Endothelial cell of umbilical vein (primary cell): ENCODE results near the gene STX8. TPM values are rescaled to one million over a fixed set of nuclear protein-coding genes. Genes with fewer than 3 reads are reported as not detected.

ENCODE experiments used
- BruUV-seq: library from RNA; stranded (reverse); fragments of 400-500 nt; replicated peaks from 2 replicates; lab custom pipeline; 2021; lab: Mats Ljungman, UMichigan
- CTCF ChIA-PET: fragments of 300-600, 350-600 bp; sonication (Branson Sonifier 250); formaldehyde crosslinking; loops from one replicate; lab custom pipeline; 2021; ENCODE audit warnings: antibody characterized with exemption, inconsistent platforms; lab: Charles Lee
- POLR2A ChIA-PET: fragments of 300-600, 350-600 bp; sonication (Branson Sonifier 250); formaldehyde crosslinking; loops from one replicate; lab custom pipeline; 2021; ENCODE audit warnings: antibody characterized with exemption, inconsistent platforms; lab: Charles Lee
- DNase-seq: peaks from one replicate; pipeline ENCODE4 v3.0.0-alpha.2; 2011; ENCODE audit warnings: low read depth, low spot score
- FAIRE-seq: peaks from 2 replicates; lab custom pipeline; 2011; peaks lifted over from hg19 to GRCh38; lab: Jason Lieb, UNC
- H2AFZ ChIP-seq: 2 replicates; pipeline ENCODE4 v1.6.0; 2012; ENCODE audit warnings: low read depth, low read length, control low read depth, inconsistent platforms
- H3K27ac ChIP-seq: 2 replicates; pipeline ENCODE4 v1.5.1; 2011; ENCODE audit warnings: low read depth, mild to moderate bottlenecking, control low read depth, low read length, moderate library complexity; ENCODE audit not compliant: insufficient read depth
- H3K27me3 ChIP-seq, 2 experiments: 2 replicates each; pipeline versions ENCODE4 v1.6.0 to v1.6.1; 2011; ENCODE audit warnings: low read length in 2 of 2, mixed read lengths in 1 of 2; ENCODE audit not compliant: control insufficient read depth in 2 of 2, insufficient read depth in 2 of 2
- H3K36me3 ChIP-seq, 2 experiments: 2 replicates in 1 of 2; 3 replicates in 1 of 2; pipeline ENCODE4 v1.5.1; 2011; ENCODE audit warnings: low read length in 2 of 2, mild to moderate bottlenecking in 1 of 2, moderate library complexity in 1 of 2; ENCODE audit not compliant: control insufficient read depth in 2 of 2, insufficient read depth in 2 of 2; ENCODE audit errors: extremely low read depth in 1 of 2
- H3K4me1 ChIP-seq: 3 replicates; pipeline ENCODE4 v1.5.1; 2011; ENCODE audit warnings: mild to moderate bottlenecking, low read length; ENCODE audit not compliant: control insufficient read depth, insufficient read depth; ENCODE audit errors: extremely low read depth
- H3K4me2 ChIP-seq: 2 replicates; pipeline ENCODE4 v1.6.1; 2011; ENCODE audit warnings: low read length, control low read depth, mixed read lengths; ENCODE audit not compliant: insufficient read depth
- H3K4me3 ChIP-seq, 3 experiments: fragments of 200-600 bp in 1 of 3; sonication (generic), shearing (Covaris generic) in 1 of 3; replicated peaks in 1 of 3; 2 replicates each; pipeline ENCODE4 v1.5.1; 2011 to 2016; ENCODE audit warnings: control low read depth in 3 of 3, low read length in 3 of 3, mild to moderate bottlenecking in 2 of 3, inconsistent platforms in 1 of 3, low read depth in 1 of 3, moderate library complexity in 1 of 3; ENCODE audit not compliant: insufficient read depth in 1 of 3
- H3K79me2 ChIP-seq: 2 replicates; pipeline ENCODE4 v1.6.0; 2012; ENCODE audit warnings: low read length, inconsistent platforms; ENCODE audit not compliant: control insufficient read depth, insufficient read depth
- H3K9ac ChIP-seq: replicated peaks from 2 replicates; pipeline ENCODE3; 2011; ENCODE audit warnings: low read length, control low read depth; ENCODE audit not compliant: insufficient read depth; ENCODE audit errors: extremely low read depth
- H3K9me1 ChIP-seq: replicated peaks from 3 replicates; pipeline ENCODE4 v1.6.0; 2011; ENCODE audit warnings: mild to moderate bottlenecking, low read length; ENCODE audit not compliant: control insufficient read depth, insufficient read depth; ENCODE audit errors: extremely low read depth
- H3K9me3 ChIP-seq: replicated peaks from 2 replicates; pipeline ENCODE4 v1.5.1; 2012; ENCODE audit warnings: low read length, inconsistent platforms; ENCODE audit not compliant: control insufficient read depth, insufficient read depth
- H4K20me1 ChIP-seq: replicated peaks from 2 replicates; pipeline ENCODE3; 2011; ENCODE audit warnings: mild to moderate bottlenecking, low read length; ENCODE audit not compliant: control insufficient read depth, insufficient read depth; ENCODE audit errors: extremely low read depth
- EZH2 ChIP-seq: IDR thresholded peaks from 2 replicates; pipeline ENCODE4 v1.6.1; 2012; ENCODE audit warnings: borderline replicate concordance, low read depth, mild to moderate bottlenecking, moderate library complexity, low read length, inconsistent platforms; ENCODE audit not compliant: severe bottlenecking
- FOS ChIP-seq: IDR thresholded peaks from 2 replicates; pipeline ENCODE4 v1.6.1; 2011; ENCODE audit warnings: mild to moderate bottlenecking, low read length, moderate library complexity, borderline replicate concordance; ENCODE audit not compliant: insufficient read depth
- GATA2 ChIP-seq: IDR thresholded peaks from 2 replicates; pipeline ENCODE4 v1.7.0; 2011; ENCODE audit warnings: low read depth, mild to moderate bottlenecking, moderate library complexity, mixed read lengths, low read length; ENCODE audit not compliant: insufficient read length, insufficient read depth
- JUN ChIP-seq: IDR thresholded peaks from 2 replicates; pipeline ENCODE4 v1.6.1; 2011; ENCODE audit warnings: borderline replicate concordance, low read depth; ENCODE audit not compliant: insufficient read length, insufficient read depth
- POLR2AphosphoS5 ChIP-seq: IDR thresholded peaks from 2 replicates; pipeline ENCODE4 v1.6.1; 2012; ENCODE audit warnings: low read depth, mild to moderate bottlenecking, control low read depth, low read length, moderate library complexity; ENCODE audit not compliant: insufficient read depth
- dilution Hi-C: fragments of 300-500 bp; cut with MboI; formaldehyde crosslinking; loops from one replicate; pipeline ENCODE4 v1.15.0; 2019; ENCODE audit warnings: low sequenced_read_pairs; ENCODE audit not compliant: extremely low pct_ligation_motif_present
- intact Hi-C: fragments of 100-400 bp; cut with micrococcal nuclease; formaldehyde crosslinking; loops from one replicate; pipeline ENCODE4 v1.10.0; 2022
- polyA plus RNA-seq, 4 experiments: library from polyadenylated mRNA; depleted of rRNA in 3 of 4; stranded (reverse) in 3 of 4; unstranded in 1 of 4; fragments of >200 nt; gene quantifications; 2 replicates each; pipeline versions ENCODE4 v1.2.1 to v1.2.3, GENCODE V29; 2011 to 2012; ENCODE audit warnings: missing spikeins in 1 of 4
- total RNA-seq: library from RNA; stranded (reverse); gene quantifications from 2 replicates; pipeline ENCODE4 v1.2.3, GENCODE V29; 2021
- TF ChIP-seq, protein P1 (sequence below), 2 donors: IDR thresholded peaks; 1 replicate in 1 of 2; 2 replicates in 1 of 2; pipeline ENCODE4 v1.5.1; 2011; ENCODE audit warnings: low read length in 2 of 2, mild to moderate bottlenecking in 2 of 2, moderate library complexity in 2 of 2, control low read depth in 1 of 2, inconsistent platforms in 1 of 2, low read depth in 1 of 2; ENCODE audit not compliant: insufficient read depth in 1 of 2; ENCODE audit errors: extremely low read depth in 1 of 2
- TF ChIP-seq, protein P2 (sequence below): IDR thresholded peaks from 2 replicates; pipeline ENCODE4 v1.6.1; 2011; ENCODE audit not compliant: insufficient read depth, insufficient read length

STX8 gene
- total and polyA plus RNA-seq, 2 donors (not counting 3 experiments of a cell fraction or from before 2014, with no cell fraction given) = 25.9 to 67.3 TPM

DNA sequence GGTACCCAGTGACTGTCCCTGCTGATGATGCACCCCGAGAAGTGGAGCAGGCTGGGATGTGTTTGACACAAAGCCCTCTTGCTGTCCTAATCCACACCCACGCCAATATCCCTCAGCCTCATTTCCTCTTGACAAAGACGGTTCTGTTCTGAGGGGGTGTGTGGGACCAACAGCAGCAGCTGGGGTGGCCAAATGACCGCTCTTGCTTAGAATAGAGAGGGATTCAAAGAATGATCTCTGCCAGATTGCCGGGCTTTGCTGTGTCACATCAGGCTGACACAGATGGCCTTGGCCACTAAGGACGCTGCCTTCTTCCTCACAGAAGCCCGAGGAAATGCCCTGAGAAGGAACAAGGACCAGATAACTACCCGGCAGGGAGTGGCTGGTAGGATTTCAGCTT is 303.6 kb downstream of the STX8 start:
- FAIRE-seq = no peak
- no peak overlapping the region for H3K4me2 ChIP-seq

More for the DNA sequence above, 303.6 kb downstream of the STX8 start:
- Histone ChIP-seq H3K9ac (no peak overlapping the region), H3K4me3 (no peak overlapping the region), H3K9me1 (no peaks in the 10 kb centered on the region), H3K36me3 (no peaks in the 10 kb centered on the region), H4K20me1 (no peaks in the 10 kb centered on the region), H3K27me3 (no peaks in the 10 kb centered on the region), H2AFZ (no peak overlapping the region), H3K4me1 (no peaks in the 10 kb centered on the region), H3K27ac (no peak overlapping the region), H3K79me2 (no peaks in the 10 kb centered on the region), H3K9me3 (no peaks in the 10 kb centered on the region)
- ChIA-PET POLR2A (no interaction called here), CTCF (interaction anchor here (1.0 kb wide), 1 partner anchor 250 kb away, joined by 3 read pairs; no protein-coding TSS in a partner anchor)
- intact Hi-C loops = no loop called here
- TF ChIP-seq EZH2 (no peak), GATA2 (no peak), FOS (no peak), POLR2AphosphoS5 (no peak), JUN (no peak)
- TF ChIP-seq, protein P1, sequence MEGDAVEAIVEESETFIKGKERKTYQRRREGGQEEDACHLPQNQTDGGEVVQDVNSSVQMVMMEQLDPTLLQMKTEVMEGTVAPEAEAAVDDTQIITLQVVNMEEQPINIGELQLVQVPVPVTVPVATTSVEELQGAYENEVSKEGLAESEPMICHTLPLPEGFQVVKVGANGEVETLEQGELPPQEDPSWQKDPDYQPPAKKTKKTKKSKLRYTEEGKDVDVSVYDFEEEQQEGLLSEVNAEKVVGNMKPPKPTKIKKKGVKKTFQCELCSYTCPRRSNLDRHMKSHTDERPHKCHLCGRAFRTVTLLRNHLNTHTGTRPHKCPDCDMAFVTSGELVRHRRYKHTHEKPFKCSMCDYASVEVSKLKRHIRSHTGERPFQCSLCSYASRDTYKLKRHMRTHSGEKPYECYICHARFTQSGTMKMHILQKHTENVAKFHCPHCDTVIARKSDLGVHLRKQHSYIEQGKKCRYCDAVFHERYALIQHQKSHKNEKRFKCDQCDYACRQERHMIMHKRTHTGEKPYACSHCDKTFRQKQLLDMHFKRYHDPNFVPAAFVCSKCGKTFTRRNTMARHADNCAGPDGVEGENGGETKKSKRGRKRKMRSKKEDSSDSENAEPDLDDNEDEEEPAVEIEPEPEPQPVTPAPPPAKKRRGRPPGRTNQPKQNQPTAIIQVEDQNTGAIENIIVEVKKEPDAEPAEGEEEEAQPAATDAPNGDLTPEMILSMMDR (IDR thresholded peaks at IDR 0.05; ENCODE audit: extremely low read depth in 1 of 2, insufficient read depth in 1 of 2, low read depth in 1 of 2, low read length in 2 of 2) = no peak
- TF ChIP-seq, protein P2, sequence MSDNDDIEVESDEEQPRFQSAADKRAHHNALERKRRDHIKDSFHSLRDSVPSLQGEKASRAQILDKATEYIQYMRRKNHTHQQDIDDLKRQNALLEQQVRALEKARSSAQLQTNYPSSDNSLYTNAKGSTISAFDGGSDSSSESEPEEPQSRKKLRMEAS = no peak
- no TSS peak for BruUV-seq
- dilution Hi-C loops = no loop called here
- no peak for DNase-seq
